Measurements from ENCODE around the gene ITGA2B.
"Not testable (repeated sequence)": the region's sequence is repeated elsewhere in the genome, so short reads cannot be mapped to it uniquely, and the experiment has no call there.

Gene ITGA2B

DNA sequence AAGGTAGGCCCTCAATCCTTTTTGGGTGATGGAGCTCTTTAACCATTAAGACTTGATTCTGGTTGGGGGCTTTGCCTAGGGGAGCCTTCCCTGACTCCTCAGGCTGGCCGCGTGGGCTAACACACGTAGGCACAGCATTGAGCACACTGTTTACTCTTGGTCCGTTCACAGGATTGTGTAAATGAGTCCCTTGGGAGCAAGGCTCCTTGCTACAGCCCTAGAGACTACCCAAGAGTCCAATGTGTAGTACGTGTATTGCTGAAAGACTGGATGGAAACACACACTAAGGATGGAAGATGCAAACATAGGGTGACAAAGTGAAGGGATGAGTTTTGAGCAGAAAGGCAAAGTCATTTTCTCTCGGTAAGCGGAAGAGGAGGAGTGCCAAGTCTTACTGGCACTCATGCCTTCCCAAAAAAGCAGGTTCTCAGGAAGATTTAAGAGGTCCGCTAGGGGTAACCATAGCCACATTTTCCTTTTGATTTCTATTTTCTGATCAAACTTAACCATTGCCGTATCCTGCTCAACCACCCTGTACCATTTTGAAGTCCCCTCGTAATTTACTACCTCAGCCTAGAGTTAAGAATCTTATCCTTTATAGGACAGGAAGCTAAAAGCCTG is 911 bp upstream of the ITGA2B start:
- DNase-seq (ENCODE audit: low read depth in 2 of 2) = no peak

DNA sequence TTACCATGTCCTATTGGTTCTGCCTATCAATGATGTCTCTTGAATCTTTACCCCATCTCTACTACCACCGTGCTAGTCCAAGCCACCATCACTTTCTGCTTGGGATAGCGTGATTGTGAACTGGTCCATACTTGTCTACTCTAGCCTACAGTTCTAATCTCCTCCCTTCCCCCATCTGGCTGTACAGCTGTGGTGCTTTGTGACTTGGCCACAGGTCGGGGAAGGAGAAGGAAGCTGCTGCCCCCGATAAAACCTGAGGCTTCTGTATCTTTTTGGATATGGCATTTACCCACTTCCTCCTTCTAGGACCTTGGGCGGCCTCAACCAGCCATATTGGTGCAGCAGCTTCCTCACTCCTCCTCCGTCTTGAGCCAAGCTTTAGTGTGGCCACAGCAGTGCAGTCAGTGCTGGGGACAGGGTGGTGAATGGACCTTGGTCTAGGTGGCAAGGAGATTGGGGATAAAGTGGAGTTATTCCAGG is 314 bp upstream of the ITGA2B start:
- DNase-seq (ENCODE audit: low read depth in 2 of 2) = no peak

DNA sequence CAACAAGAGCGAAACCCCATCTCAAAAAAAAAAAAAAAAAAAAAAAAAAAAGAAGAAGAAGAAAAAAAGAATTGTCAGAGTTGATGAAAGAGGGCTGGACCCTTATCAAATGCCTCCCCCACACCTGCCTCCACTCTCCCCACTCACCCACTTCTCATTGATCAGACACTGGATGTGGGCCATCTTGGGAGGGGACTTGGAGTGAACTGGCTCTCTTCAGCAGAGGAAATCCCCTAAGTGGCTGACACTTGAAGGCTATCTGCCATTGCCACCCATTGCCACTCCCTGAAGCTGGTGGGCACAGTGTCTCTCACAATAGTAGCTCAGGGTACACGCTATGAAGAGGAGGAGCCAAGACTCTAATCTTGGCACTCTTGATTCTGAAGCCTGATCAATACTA is 1.6 kb downstream of the ITGA2B start:
- DNase-seq (ENCODE audit: low read depth in 2 of 2) = no peak

DNA sequence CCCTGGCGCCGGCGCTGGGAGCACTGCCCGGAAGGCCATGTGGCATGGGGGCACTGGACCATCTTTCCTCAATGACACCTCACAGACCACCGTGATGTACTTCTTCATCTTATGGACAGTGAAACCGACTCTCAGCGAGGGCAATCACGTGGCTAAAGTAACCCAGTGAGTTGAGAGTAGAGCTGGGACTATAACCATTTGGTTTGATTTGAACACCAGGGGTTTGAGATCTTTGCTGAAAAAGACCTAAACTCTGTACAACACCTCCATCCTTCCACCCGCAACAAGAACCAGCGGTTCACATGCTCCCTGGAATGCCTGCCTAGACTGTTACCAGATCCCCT is 3.3 kb downstream of the ITGA2B start:
- no peak for DNase-seq (ENCODE audit: low read depth in 2 of 2)

DNA sequence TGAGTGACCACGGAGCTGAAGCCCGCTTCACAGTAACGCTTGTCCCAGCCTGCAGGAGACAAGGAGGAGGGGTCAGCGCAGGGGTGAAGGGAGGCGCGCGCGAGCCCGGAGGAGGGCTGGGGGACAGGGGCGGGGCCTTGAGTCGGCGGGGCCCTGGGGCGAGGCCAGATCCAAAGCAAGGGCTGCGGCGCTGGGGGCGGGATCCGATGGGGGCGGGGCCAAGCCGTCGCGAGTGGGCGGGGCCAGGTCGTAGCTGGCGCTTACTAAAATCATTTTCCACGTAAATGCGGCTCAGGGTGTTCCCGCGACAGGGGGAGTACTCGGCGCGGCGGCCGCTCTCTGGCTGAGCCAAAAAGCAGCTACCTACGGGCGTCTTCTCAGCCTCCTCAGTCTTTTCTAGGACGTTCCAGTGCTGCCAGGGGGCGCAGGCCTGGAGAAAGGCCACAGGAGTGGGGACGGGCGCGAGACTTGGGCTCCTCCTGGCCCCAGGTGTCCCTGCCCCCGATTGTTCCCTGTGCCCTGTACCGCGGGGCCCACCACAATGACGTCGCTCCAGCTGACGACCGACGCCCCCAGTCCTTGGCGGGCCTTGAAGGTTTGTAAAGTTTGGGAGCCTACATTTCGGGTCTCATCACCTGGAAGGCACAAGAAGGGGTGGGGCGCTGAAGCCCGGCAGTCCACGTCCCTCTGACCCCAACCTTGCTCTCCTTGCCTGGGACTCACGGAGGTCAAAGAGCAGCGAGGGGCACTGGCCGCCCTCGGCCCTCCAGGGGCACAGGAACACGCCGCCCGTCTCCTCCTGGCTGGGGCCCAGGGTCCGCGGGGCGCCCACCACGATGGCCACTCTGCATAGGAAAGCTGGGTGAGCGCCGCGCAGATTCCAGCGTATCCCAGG is 3.9 kb downstream of the ITGA2B start:
- peak; percentile 83 to 90 for DNase-seq (ENCODE audit: low read depth in 2 of 2)

DNA sequence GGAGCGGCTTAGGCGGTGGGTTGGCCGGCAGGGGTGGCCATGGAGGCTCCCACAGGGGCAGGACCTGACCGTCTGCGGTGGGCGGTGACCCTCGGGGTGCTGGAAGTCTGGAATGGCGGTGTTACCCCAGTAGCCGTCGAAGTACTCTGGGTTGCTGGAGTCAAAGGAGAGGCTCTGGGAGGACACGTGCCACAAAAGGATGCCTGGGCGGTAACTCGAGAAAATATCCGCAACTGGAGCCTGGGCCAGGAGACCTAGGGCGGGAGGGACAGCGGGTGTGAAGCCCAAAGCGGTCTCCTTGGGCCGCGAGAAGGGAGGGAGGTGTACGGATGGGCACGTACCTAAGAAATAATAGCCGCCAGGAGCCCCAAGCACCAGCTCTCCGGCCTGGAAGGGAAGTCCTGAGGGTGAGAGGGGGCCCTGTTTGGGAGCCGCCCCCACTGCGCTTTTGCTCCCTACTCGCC is 4.6 kb downstream of the ITGA2B start:
- DNase-seq (ENCODE audit: low read depth in 2 of 2) = no peak

DNA sequence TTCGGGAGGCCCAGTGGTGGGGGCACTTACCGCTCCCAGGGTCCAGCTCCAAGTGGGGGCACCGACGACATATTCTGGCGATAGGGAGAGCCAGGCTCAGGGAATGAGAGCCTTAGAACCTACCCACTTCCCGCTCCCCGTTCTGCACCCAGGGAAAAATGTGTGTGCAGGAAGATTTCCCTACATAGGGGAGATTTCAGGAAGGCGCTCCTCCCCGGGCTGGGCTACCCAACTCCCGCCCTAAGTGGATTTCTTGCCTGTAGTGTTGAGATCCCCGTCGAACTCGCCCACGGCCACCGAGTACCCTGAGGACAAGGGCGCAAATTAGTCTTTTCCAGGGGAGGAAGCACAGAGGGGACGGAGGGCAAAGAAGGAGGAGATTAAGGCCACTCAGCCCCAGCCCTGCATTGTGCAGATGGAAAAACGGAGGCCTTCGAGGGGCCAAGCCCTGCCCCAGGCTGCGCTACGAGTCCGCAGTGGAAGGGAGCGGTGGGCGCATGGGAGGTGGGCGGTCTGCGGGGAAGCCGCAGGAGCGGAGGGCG is 5.1 kb downstream of the ITGA2B start:
- no peak for DNase-seq (ENCODE audit: low read depth in 2 of 2)

DNA sequence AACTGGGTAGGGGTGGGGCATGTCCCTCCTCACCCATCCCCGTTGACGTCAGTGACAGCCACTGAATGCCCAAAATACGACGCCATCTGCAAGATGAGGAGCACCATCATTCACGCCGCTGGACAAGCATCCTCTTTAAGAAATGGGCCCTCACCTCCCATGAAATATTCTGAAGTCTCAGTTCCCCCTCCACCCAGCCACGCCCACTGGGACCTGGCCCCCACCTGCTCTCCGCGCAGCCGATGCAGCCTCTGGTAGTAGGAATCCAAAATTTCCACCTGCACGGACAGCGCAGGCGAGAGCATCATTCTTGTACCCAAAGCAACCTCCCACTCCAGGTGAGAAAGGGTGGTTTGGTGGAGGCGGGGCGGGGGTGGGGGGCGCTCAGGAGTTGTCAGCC is 5.6 kb downstream of the ITGA2B start:
- DNase-seq (ENCODE audit: low read depth in 2 of 2) = no peak

DNA sequence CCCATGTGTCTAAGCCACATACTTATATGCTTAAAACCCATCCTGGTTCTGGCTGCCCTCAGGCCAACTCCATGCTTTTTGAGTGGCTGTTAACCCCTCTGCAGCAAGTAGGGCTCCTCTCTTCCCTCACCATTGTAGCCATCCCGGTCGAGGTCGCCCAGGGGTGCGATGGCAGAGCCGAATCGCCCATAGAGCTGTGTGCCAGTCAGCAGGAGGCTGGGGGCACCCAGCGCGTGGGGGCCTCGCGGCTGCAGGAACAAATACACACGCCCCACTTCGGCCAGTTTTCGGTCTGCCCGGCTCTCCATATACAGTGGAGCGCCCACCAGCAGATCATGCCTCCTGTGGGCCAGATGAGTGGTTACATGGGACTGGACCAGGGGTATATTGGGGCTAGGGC is 6.1 kb downstream of the ITGA2B start:
- DNase-seq (ENCODE audit: low read depth in 2 of 2) = no peak

DNA sequence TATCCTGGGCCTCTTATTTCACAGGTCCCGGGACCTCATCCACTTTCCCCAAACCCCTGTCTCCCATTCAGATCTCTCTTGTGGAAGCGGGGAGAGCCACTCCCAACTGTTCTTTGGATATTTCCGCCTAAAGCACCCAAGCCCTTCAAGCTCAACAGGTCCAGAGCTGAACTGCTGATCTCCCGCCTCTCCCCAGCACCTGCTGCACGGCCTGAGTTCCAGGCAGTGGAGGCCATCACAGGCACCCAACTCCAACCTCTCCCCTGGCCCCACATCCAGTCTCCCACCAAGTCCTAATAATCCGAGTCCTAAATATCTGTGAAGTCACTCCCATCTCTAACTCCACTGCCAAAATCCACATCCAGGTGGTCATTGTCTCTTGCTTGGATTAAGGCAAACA is 6.5 kb downstream of the ITGA2B start:
- no peak for DNase-seq (ENCODE audit: low read depth in 2 of 2)

DNA sequence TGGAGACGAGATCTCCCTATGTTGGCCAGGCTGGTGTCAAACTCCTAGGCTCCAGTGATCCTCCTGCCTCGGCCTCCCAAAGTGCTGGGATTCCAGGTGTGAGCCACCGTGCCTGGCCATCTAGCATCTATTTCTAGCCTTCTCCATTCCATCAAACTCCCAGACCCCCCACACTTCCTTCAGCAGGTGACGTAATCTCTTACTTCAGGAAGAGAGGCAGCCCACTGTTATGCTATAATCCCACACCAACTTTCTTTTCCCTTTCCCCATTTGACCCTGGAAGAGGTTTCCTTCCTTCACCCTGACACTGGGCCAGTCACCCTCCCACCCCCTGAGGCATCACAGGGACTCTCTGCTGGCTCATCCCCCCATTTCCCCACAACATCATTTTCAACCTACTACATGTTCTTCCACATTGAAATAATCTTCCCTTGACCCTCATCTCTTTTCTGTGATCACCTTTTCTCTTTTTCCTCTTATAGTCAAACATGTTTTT is 7.6 kb downstream of the ITGA2B start:
- DNase-seq (ENCODE audit: low read depth in 2 of 2) = no peak

DNA sequence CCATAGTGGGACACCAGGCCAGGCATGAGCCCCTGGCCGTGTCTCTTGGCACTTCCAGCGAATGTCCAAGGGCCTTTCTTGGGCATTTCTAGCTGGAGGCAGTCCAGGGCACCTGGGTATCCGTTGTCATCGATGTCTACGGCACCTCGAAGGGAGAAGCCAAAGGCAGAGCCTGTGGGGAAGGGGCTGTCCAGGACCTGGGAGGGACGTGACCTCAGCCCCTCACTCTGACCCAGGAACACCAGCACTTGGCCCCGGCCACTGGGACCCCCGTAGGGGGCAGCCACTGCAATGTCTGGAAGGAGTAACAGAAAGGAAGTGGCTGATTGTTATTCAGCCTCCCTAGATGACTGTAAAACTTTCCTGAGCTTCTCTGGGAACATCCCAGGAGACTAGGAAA is 8.7 kb downstream of the ITGA2B start:
- DNase-seq (ENCODE audit: low read depth in 2 of 2) = no peak

DNA sequence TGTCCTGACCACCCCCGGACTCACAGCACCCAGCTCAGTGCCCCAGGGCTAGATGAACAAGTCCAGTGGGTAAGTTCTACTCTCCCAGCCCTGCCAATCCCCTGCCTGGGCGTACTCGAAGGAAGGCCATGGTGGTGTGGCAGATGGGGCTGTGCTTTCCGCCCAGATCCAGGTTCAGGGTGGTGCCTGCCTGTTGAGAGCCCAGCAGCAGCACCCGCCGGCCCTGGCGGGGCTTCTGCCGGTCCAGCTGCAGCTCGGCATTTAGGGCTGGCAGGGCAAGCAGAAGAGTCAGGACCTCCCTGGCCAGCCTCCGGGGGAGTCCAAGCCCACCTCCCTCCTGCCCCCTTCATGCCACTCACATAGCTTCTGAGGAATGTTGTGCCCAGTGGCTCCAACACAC is 9.6 kb downstream of the ITGA2B start:
- DNase-seq (ENCODE audit: low read depth in 2 of 2) = no peak

DNA sequence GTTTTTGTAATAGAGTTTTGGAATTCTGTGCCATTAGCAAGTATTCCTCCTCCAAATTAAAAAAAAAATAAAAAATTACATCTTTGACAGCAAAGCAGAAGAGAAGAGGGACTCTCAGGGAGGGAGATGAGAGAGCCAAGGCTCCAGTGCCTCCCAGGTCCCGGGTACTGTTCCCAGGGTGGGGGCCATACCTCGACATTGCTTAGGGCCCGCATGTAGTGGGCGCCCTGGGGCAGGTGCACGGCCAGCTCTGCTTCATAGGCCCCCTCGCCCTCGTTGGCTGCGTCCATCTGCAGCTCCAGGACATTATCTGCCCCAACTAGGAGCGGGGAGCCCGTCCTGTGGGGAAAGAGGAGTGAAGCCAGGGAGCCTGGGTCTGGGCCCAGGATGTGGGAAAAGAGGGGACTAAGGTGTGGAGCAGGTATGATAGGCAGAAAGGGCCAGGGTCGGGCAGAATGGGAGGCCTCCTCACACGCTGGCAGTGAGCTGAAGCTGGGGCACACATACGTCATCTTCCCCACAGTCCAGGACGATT is 11.2 kb downstream of the ITGA2B start:
- DNase-seq (ENCODE audit: low read depth in 2 of 2) = no peak

DNA sequence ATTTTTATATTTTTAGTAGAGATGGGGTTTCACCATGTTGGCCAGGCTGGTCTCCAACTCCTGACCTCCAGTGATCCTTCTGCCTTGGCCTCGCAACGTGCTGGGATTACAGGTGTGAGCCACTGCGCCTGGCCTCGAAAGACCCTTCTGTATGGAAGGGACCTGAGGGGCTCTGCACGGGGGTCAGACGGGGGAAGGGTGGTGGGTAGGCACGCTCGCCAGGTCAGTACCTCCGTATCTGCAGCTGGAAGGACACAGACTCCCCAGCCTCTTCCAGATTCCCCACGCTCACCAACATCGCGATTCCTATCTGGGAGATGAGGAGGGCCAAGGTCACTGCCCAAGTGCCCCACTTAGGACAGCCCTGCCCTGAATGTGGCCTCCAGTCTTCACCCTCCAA is 12.7 kb downstream of the ITGA2B start:
- no peak for DNase-seq (ENCODE audit: low read depth in 2 of 2)

DNA sequence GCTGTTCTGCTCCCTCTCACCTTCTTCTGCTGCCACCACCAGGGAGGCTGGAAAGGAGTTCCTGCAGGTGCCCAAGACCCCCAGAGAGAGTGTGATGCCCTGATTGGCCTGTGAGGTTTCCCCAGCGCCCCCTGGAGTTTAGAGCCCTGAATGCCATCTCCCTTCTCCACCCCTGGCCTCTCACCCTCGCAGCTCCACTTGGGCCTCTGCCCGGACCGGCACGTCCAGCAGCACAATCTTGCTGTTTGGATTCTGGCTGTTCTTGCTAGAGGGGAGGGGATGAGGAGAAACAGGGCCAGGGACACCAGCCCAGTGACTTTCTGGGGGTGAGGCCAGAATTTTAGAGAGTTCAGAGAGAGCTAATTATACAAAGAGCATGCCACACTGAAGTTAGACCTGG is 13.3 kb downstream of the ITGA2B start:
- no peak for DNase-seq (ENCODE audit: low read depth in 2 of 2)

DNA sequence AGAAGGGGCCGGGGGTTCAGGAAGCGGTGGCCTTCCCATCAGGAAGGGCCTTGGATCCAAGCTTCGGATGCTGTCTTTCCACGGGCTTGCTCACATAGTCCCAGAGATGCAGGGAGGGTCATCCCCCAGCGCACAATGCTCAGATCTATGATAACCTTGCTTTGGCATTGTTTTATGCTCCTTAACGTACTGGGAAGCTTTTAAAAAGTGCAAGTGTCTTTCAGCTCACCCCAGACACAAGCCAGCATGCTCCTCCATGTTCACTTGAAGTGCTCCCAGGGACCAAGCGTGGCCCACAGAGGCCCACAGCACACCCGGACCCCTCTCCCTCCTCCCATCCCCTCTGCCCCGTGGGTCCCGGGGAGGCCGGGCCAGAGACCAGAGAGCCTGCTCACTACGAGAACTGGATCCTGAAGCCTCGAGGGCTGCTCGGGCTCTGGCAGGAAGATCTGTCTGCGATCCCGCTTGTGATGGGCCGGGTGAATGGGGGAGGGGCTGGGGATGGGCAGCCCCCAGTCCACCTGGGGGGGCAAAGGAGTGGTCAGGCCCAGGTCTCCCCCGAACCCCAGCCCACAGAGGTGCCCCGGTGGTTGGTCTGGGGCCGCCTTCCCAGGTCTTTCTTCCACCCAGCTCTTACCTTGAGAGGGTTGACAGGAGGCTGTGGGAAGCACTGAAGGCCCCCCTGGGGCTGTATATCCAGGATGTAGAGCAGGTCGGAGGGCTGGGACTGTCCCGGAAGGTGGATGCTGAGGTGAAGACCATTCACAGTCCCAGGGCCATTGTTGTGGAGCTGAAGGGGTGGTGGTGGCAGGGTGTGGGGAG is 14.0 kb downstream of the ITGA2B start:
- no peak for DNase-seq (ENCODE audit: low read depth in 2 of 2)

DNA sequence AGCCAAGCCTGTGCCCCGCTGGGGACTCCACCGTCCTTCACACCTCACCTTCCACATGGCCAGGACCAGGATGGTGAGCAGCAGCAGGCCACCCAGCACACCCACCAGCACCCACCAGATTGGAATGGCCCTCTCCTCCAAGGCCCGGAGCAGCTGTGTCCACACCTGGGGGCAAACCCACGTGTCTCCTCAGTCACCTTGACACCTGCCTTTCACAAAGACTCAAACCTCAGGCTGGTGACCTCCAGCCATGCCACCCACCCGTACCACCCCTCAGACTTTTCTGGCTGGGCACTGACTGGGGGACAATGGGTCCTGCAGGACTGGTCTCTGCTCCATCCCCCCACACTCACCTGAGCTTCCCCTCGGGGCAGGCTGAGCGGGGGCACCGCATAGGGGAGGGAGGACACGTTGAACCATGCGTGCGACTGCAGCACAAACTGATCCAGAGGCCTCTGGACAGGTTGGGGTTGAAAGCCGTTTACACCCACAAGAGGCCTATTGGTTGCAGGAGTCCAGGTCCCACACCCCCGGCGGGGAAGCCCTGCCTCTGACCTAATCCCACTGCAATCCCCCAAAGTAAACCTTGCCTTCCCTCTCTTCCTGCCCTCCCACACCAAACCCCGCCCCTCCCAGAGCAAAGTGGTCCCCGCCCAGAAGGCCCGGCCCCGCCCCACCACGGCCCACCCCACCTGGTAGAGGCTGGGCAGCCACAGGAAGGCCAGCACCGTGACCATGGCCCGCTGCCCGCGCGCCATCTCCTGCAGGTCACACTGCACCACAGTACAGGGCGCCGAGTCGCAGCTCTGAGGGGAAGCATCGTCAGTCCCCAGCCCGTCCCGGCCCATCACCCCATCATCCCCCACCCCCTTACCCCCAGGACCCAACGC is 14.9 kb downstream of the ITGA2B start:
- no peak for DNase-seq (ENCODE audit: low read depth in 2 of 2)

DNA sequence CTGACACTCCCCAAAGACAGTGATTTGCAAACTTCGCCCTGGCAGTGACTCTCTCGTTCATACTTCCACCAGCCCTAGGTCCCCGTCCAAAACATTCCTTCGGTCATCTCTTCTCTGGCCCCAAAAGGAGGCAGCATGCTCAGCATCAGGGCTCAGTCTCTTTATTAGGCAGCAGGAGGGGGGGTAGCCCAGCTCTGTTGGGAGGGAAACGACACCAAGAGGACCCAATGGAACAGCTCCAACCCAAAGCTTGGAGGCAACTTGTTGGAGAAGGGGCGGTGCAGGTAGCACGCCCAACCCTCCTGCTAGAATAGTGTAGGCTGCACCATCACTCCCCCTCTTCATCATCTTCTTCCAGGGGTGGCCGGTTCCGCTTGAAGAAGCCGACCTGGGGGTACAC is 17.4 kb downstream of the ITGA2B start:
- no peak for DNase-seq (ENCODE audit: low read depth in 2 of 2)

DNA sequence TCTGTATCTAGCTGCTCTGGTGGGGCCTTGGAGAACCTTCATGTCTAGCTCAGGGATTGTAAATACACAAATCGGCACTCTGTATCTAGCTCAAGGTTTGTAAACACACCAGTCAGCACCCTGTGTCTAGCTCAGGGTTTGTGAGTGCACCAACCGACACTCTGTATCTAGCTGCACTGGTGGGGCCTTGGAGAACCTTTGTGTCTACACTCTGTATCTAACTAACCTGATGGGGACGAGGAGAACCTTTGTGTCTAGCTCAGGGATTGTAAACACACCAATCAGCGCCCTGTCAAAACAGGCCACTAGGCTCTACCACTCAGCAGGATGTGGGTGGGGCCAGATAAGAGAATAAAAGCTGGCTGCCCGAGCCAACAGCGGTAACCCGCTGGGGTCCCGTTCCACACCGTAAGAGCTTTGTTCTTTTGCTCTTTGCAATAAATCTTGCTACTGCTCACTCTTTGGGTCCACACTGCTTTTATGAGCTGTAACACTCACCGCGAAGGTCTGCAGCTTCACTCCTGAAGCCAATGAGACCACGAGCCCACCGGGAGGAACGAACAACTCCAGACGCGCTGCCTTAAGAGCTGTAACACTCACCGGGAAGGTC is 19.9 kb downstream of the ITGA2B start:
- DNase-seq (ENCODE audit: low read depth in 2 of 2) = not testable (repeated sequence)
